ENCODE results near the gene PCBP3.

DNA sequence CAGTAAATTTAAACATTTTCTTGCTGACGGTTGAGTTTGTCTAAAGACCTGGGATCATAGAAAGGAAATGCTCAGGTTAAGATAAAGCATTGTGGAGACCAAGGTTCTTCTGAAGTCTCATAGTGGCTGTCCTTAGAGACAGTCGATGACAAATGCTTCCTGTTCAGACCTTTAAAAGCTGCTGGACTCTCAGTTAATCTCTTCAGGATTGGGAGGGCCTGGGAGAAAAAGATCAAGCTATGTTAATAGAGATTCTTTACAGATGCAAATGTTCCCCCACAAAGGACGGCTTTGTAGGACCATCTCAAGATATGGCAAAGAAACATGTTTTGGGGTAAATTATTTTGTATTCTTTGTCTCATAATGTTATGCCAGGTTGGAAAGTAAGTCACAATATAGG lies 213.4 kb downstream of the PCBP3 start:
- TF ChIP-seq CTCF (IDR thresholded peaks at IDR 0.05; ENCODE audit: borderline replicate concordance, extremely low read depth, low read length, poor library complexity, severe bottlenecking) (no peak), EZH2 (IDR thresholded peaks at IDR 0.05; ENCODE audit: borderline replicate concordance, low read depth, low read length, severe bottlenecking) (no peak)
